T-cell (primary cell): ENCODE data around the gene CADM2. TPM values are rescaled to one million over a fixed set of nuclear protein-coding genes. Genes with fewer than 3 reads are reported as not detected.

Experiments used
- ATAC-seq, 4 experiments: fragments of 200-7000 bp in 3 of 4; fragments of 150-1000 bp in 1 of 4; cut with Tn5 transposase; replicated peaks in 1 of 4; 1 replicate in 3 of 4; 2 replicates in 1 of 4; pipeline ENCODE4 v1.10.0; 2021; ENCODE audit warnings: moderate library complexity in 3 of 4, mild to moderate bottlenecking in 2 of 4, moderate number of reproducible peaks in 1 of 4
- CTCF ChIA-PET, 2 donors: fragments of 300-600 bp; sonication (Branson Sonifier 250); formaldehyde crosslinking; loops; one replicate each; lab custom pipeline; 2022; ENCODE audit warnings: antibody characterized with exemption in 2 of 2; lab: Charles Lee
- POLR2A ChIA-PET, 2 donors: fragments of 300-600 bp; sonication (Branson Sonifier 250); formaldehyde crosslinking; loops; one replicate each; lab custom pipeline; 2022; ENCODE audit warnings: antibody characterized with exemption in 2 of 2; lab: Charles Lee
- DNase-seq, 35 experiments: peaks; one replicate each; pipeline versions ENCODE4 v3.0.0 to v3.0.0-alpha.2; 2013 to 2023
- H3K27ac ChIP-seq: one replicate; pipeline ENCODE4 v1.5.1; 2013; ENCODE audit warnings: low read length
- H3K27me3 ChIP-seq, 2 experiments: replicated peaks in 1 of 2; 1 replicate in 1 of 2; 2 replicates in 1 of 2; pipeline versions ENCODE4 v1.6.1 to v1.7.0; 2013; ENCODE audit warnings: low read length in 1 of 2, mixed read lengths in 1 of 2; ENCODE audit not compliant: control insufficient read depth in 2 of 2, insufficient read depth in 2 of 2; ENCODE audit errors: extremely low read depth in 1 of 2
- H3K36me3 ChIP-seq, 2 donors: 1 replicate in 1 of 2; 2 replicates in 1 of 2; pipeline versions ENCODE4 v1.6.1 to v1.7.0; 2013; ENCODE audit warnings: low read length in 1 of 2; ENCODE audit not compliant: control insufficient read depth in 2 of 2, insufficient read depth in 1 of 2; ENCODE audit errors: extremely low read depth in 1 of 2
- H3K4me1 ChIP-seq, 2 experiments: 1 replicate in 1 of 2; 2 replicates in 1 of 2; pipeline versions ENCODE4 v1.6.1 to v1.7.0; 2013; ENCODE audit warnings: low read length in 2 of 2, mixed read lengths in 1 of 2; ENCODE audit not compliant: insufficient read depth in 2 of 2, control insufficient read depth in 1 of 2; ENCODE audit errors: extremely low read depth in 1 of 2
- H3K4me3 ChIP-seq, 2 donors: 1 replicate in 1 of 2; 2 replicates in 1 of 2; pipeline versions ENCODE4 v1.5.1 to v1.7.0; 2013; ENCODE audit warnings: mild to moderate bottlenecking in 2 of 2, low read length in 1 of 2, moderate library complexity in 1 of 2; ENCODE audit not compliant: control insufficient read depth in 1 of 2; ENCODE audit errors: extremely low read depth in 1 of 2
- H3K9me3 ChIP-seq: 2 replicates; pipeline ENCODE4 v1.7.0; 2013
- H3K27ac Mint-ChIP-seq, 2 donors: one replicate each; pipeline ENCODE4 v1.8.0; 2020 to 2021; ENCODE audit warnings: mild to moderate bottlenecking in 2 of 2, mixed read lengths in 2 of 2
- H3K27me3 Mint-ChIP-seq, 2 donors: one replicate each; pipeline ENCODE4 v1.8.0; 2021 to 2022; ENCODE audit warnings: mixed read lengths in 2 of 2
- H3K36me3 Mint-ChIP-seq: one replicate; pipeline ENCODE4 v1.8.0; 2021; ENCODE audit warnings: mixed read lengths
- H3K4me1 Mint-ChIP-seq, 3 donors: one replicate each; pipeline ENCODE4 v1.8.0; 2020 to 2022; ENCODE audit warnings: mixed read lengths in 3 of 3, mild to moderate bottlenecking in 1 of 3
- H3K4me3 Mint-ChIP-seq, 3 donors: one replicate each; pipeline ENCODE4 v1.8.0; 2020 to 2022; ENCODE audit warnings: mild to moderate bottlenecking in 3 of 3, mixed read lengths in 3 of 3, moderate library complexity in 3 of 3
- H3K9me3 Mint-ChIP-seq, 3 donors: one replicate each; pipeline ENCODE4 v1.8.0; 2020 to 2022; ENCODE audit warnings: mixed read lengths in 3 of 3
- WGBS: methylation state at CpG from one replicate; pipeline ENCODE4 v1.1.5; 2013; ENCODE audit warnings: missing lambda C conversion rate; ENCODE audit not compliant: insufficient coverage; 5-methylcytosine and 5-hydroxymethylcytosine counted together
- total RNA-seq, 35 experiments: library from RNA in 6 of 35; stranded (reverse) in 6 of 35; fragments of 120-200 nt in 1 of 35; gene quantifications; one replicate each; pipeline versions ENCODE4 v1.2.1 to v1.2.4 and lab custom pipeline; 2013 to 2026

Gene CADM2
- total RNA-seq, 5 donors from 2014 or later (not counting 1 experiment from before 2014, with no cell fraction given) = 0.23 to 0.25 TPM; not detected in 3

DNA sequence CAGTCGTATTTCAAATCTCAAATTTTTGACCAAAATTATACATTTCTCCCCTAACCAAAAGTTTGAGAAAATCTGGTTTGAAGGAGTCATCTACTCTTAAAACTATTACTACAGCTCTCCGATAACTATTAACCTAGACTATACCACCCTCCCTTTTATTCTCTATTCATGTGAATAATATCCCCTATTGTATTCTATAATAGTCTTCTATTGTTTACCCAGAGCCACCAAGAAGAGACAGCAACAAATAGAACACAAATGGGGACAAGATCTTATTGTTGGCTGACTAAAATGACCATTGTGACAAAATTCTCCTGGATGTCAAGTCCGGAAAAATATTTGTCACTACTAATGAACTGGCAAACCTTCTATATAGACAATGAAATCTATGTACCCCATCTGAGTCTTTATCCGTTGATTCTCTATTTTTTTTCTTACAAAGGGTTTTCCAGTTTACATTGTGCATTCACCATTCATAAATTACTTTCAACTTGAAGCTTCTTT is 618.0 kb downstream of the CADM2 start:
- H3K27me3 ChIP-seq = no peaks in the 10 kb centered on the region
- ChIA-PET CTCF (interaction anchor here in 1 of 2 donors (0.6 to 0.9 kb wide), 2 partner anchors 12 to 274 kb away, joined by 3 read pairs; no protein-coding TSS in a partner anchor), POLR2A (interaction anchor here in 1 of 2 donors (0.6 kb wide), 1 partner anchor 25 kb away, joined by 12 read pairs; no protein-coding TSS in a partner anchor)
- no peaks in the 10 kb centered on the region for H3K27me3 Mint-ChIP-seq
- H3K36me3 ChIP-seq = no peaks in the 10 kb centered on the region
- peaks cover 0 to 4% (median 0%) of the 10 kb centered on the region in 3 donors for H3K9me3 Mint-ChIP-seq
- no peak overlapping the region for H3K27ac ChIP-seq
- no peaks in the 10 kb centered on the region for H3K4me1 ChIP-seq
- H3K4me1 Mint-ChIP-seq = no peaks in the 10 kb centered on the region
- no peaks in the 10 kb centered on the region for H3K9me3 ChIP-seq
- DNase-seq (no peak), ATAC-seq (no peak)
- no peak overlapping the region for H3K4me3 ChIP-seq
- H3K4me3 Mint-ChIP-seq = no peak overlapping the region
- WGBS = 100% methylated on average over 1 of the region's 4 CpGs
- no peaks in the 10 kb centered on the region for H3K36me3 Mint-ChIP-seq
- H3K27ac Mint-ChIP-seq = no peak overlapping the region

DNA sequence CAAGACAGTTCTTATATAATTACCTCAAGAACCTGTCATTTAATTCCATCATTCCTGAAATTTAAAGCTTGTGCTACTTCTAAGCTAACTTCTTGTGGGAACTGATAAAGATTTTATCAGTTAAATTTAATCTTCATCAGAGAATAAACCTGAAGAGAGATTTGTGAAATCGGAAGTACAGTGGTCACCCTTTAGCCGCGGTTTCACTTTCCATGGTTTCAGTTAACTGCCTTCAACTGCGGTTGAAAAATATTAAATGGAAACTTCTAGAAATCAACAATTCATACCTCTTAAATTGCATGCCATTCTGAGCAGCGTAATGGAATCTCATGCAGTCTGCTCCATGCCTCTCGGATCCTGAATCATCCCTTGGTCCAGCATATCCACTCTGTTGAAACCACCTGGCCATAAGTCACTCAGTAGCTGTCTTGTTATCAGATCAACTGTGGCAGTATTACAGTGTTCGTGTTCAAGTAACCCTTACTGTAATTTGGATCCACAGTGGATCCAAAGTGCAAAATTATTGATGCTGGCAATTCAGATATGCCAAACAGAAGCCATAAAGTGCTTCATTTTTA is 626.1 kb downstream of the CADM2 start:
- H3K27ac ChIP-seq = no peak overlapping the region
- no peaks in the 10 kb centered on the region for H3K4me1 Mint-ChIP-seq

DNA sequence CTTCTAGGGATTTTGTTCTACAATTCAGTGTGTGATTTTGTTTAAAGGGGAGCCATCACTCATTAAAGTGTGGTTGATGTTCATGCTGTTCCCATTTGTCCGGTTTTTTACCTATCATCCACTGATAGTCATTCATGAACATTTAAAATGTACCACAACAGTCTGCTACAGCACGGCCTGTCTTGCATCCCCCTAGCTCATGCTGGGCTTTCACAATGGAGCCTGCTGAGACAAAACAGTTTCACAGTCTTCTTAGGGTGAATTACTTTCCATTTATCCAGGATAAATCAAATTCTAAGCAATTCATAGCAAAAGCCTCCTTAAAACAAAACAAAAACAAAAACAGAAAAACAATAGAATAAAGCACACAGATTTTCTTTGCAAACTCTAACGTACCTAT is 627.2 kb downstream of the CADM2 start:
- Histone ChIP-seq H3K27me3 (no peaks in the 10 kb centered on the region), H3K36me3 (no peaks in the 10 kb centered on the region), H3K4me1 (no peaks in the 10 kb centered on the region), H3K9me3 (no peaks in the 10 kb centered on the region), H3K27ac (no peak overlapping the region), H3K4me3 (no peak overlapping the region)
- Mint-ChIP-seq H3K27ac (no peak overlapping the region), H3K4me3 (no peak overlapping the region), H3K9me3 (peaks cover 0 to 2% (median 0%) of the 10 kb centered on the region in 3 donors), H3K4me1 (no peaks in the 10 kb centered on the region), H3K27me3 (no peaks in the 10 kb centered on the region), H3K36me3 (no peaks in the 10 kb centered on the region)
- ATAC-seq (no peak), DNase-seq (no peak)
- ChIA-PET POLR2A (no interaction called here), CTCF (no interaction called here)
- WGBS = 67% methylated on average over 1 of the region's 3 CpGs

More for the DNA sequence above, 626.1 kb downstream of the CADM2 start:
- Histone ChIP-seq H3K27me3 (no peaks in the 10 kb centered on the region), H3K4me1 (no peaks in the 10 kb centered on the region), H3K4me3 (no peak overlapping the region), H3K9me3 (no peaks in the 10 kb centered on the region), H3K36me3 (no peaks in the 10 kb centered on the region)
- ChIA-PET POLR2A (no interaction called here), CTCF (no interaction called here)
- Mint-ChIP-seq H3K4me3 (no peak overlapping the region), H3K27me3 (no peaks in the 10 kb centered on the region), H3K36me3 (no peaks in the 10 kb centered on the region), H3K9me3 (peaks cover 0 to 2% (median 0%) of the 10 kb centered on the region in 3 donors), H3K27ac (no peak overlapping the region)
- DNase-seq = no peak
- WGBS = 60% methylated on average over 3 of the region's 7 CpGs
- no peak for ATAC-seq

DNA sequence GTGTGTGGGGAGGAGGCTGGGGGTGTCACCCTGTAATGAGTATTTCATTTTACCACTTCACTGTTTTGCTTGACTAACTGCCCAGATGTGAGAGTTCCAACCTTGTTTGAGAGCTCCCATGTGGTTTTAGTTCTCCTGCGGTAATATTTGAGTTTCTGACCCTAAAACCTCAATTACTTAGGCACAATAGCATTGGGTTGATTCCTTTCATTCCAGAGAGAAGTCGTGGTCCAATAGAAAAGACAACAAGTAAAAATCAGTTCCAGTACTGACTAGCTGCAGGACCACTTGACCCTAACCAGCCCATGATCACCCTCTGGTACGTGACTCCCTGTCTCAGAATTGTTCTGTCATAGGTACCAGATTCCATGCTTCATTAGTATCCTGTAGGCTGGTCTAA is 630.4 kb downstream of the CADM2 start:
- ChIA-PET POLR2A (no interaction called here), CTCF (interaction anchor here in 1 of 2 donors (1.1 kb wide), 1 partner anchor 12 kb away, joined by 3 read pairs; no protein-coding TSS in a partner anchor)
- Histone ChIP-seq H3K27ac (no peak overlapping the region), H3K27me3 (no peaks in the 10 kb centered on the region), H3K4me1 (no peaks in the 10 kb centered on the region), H3K9me3 (no peaks in the 10 kb centered on the region), H3K36me3 (no peaks in the 10 kb centered on the region), H3K4me3 (no peak overlapping the region)
- Mint-ChIP-seq H3K27ac (no peak overlapping the region), H3K27me3 (no peaks in the 10 kb centered on the region), H3K9me3 (peaks cover 0 to 3% (median 2%) of the 10 kb centered on the region in 3 donors), H3K36me3 (no peaks in the 10 kb centered on the region), H3K4me3 (no peak overlapping the region), H3K4me1 (no peaks in the 10 kb centered on the region)
- DNase-seq = no peak
- WGBS = 60% methylated on average over 2 of the region's 3 CpGs
- no peak for ATAC-seq

DNA sequence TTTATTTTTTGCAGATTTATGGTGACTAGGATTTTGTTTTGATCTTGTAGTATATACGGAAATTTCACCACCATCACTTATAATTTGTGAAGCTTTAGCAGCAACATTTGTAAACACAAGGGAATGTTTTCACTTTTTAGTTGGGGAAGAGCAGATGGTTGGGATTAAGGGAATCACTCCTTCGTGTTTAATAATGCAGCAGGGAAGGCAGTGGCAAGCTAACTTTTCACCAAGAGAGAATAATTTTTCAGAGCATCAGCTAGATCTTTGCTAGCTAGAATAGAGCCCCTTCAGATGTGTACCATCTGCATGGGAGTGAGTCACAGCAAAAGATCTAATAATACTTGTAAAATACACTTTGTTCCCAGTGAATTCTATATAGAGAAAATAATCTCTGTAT is 632.7 kb downstream of the CADM2 start:
- Mint-ChIP-seq H3K27ac (no peak overlapping the region), H3K36me3 (no peaks in the 10 kb centered on the region), H3K4me1 (no peaks in the 10 kb centered on the region), H3K27me3 (no peaks in the 10 kb centered on the region), H3K4me3 (no peak overlapping the region), H3K9me3 (peaks cover 0 to 3% (median 2%) of the 10 kb centered on the region in 3 donors)
- no peak overlapping the region for H3K4me3 ChIP-seq
- CTCF ChIA-PET = no interaction called here
- no peaks in the 10 kb centered on the region for H3K9me3 ChIP-seq
- no peak overlapping the region for H3K27ac ChIP-seq
- H3K27me3 ChIP-seq = no peaks in the 10 kb centered on the region
- no peak for DNase-seq
- no CpG with 5 or more reads among the region's 2 CpGs for WGBS
- no peaks in the 10 kb centered on the region for H3K36me3 ChIP-seq
- no peaks in the 10 kb centered on the region for H3K4me1 ChIP-seq
- ATAC-seq = no peak
- POLR2A ChIA-PET = no interaction called here

DNA sequence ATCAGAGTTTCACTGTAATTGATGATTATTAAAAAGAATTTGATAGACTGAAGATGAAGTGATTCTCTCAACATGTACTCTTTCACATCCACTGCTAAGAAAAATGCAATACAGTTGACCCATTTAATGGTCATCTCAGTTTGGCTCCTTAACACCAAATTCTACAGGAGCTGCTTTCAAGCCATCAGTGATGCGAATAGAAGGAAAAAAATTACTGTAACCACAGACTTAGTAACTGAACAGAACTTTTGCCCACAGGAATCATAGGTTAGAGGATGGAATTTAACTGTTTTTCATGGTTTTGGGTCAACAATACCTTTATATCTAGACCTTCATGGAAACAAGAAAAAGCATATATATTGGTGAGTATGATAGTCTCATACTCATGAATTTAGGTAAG is 633.5 kb downstream of the CADM2 start:
- POLR2A ChIA-PET = no interaction called here
- H3K27me3 Mint-ChIP-seq = no peaks in the 10 kb centered on the region
- Histone ChIP-seq H3K4me3 (no peak overlapping the region), H3K27ac (no peak overlapping the region), H3K36me3 (no peaks in the 10 kb centered on the region), H3K4me1 (no peaks in the 10 kb centered on the region), H3K27me3 (no peaks in the 10 kb centered on the region), H3K9me3 (no peaks in the 10 kb centered on the region)
- H3K9me3 Mint-ChIP-seq = peaks cover 0 to 3% (median 2%) of the 10 kb centered on the region in 3 donors
- no peak overlapping the region for H3K27ac Mint-ChIP-seq
- CTCF ChIA-PET = no interaction called here
- no peak for ATAC-seq
- no CpG with 5 or more reads among the region's 1 CpG for WGBS
- H3K36me3 Mint-ChIP-seq = no peaks in the 10 kb centered on the region
- no peak overlapping the region for H3K4me3 Mint-ChIP-seq
- DNase-seq = no peak
- no peaks in the 10 kb centered on the region for H3K4me1 Mint-ChIP-seq
